ENCODE data around the gene IGF1R. TPM values are rescaled to one million over a fixed set of nuclear protein-coding genes. Genes with fewer than 3 reads are reported as not detected.
A peak's percentile ranks its signal among the peaks of the same experiment; 100 is the strongest.

Gene IGF1R
- total RNA-seq, 1 donor from 2014 or later = 47.7 TPM

DNA sequence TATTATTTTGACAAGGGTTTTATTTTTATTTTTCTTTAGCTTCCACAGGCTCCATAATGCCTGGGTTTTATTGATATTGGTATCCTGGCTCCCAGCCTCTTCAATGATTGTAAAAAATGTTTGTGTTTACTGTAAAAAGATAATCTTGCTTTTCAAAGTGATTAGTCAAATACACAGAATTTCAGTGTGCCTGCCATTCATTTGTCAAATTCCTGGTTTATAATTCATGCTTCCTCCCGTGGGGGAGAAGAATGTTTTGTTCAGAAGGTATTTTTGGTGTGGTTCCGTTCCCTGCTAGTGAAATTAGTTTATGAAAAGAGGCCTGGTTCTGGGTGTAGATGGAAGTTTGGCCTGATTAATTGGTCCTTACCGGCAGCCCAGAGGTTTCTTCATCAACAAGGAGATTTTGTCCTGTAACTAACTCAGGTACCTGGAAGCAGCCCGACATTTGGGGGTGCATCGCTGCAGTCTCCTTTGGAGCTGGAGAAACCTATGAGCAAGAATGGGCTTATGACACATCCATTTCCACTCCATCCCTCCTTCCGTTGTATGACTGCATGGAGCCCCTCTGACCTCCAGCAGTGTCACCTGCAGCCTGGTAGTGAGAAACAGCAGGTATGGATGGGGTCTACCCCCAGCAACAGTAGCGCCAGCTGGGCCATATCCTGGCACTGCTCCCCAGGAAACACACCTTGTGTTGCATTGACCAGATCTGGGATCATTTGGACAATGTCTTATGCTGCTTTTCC lies 257.8 kb downstream of the IGF1R start:
- H3K27ac ChIP-seq = no peak overlapping the region
- no peaks in the 10 kb centered on the region for H3K27me3 ChIP-seq (ENCODE audit: low read depth)
- peaks cover 13% of the 10 kb centered on the region for H3K4me1 ChIP-seq
- ATAC-seq (no peak), DNase-seq (no peak)
- H3K36me3 ChIP-seq = peaks cover 36% of the 10 kb centered on the region
- TF ChIP-seq, protein P1, sequence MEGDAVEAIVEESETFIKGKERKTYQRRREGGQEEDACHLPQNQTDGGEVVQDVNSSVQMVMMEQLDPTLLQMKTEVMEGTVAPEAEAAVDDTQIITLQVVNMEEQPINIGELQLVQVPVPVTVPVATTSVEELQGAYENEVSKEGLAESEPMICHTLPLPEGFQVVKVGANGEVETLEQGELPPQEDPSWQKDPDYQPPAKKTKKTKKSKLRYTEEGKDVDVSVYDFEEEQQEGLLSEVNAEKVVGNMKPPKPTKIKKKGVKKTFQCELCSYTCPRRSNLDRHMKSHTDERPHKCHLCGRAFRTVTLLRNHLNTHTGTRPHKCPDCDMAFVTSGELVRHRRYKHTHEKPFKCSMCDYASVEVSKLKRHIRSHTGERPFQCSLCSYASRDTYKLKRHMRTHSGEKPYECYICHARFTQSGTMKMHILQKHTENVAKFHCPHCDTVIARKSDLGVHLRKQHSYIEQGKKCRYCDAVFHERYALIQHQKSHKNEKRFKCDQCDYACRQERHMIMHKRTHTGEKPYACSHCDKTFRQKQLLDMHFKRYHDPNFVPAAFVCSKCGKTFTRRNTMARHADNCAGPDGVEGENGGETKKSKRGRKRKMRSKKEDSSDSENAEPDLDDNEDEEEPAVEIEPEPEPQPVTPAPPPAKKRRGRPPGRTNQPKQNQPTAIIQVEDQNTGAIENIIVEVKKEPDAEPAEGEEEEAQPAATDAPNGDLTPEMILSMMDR (IDR thresholded peaks at IDR 0.05) = no peak
- no peak overlapping the region for H3K4me3 ChIP-seq
- intact Hi-C loops (cut with DNase I) = no loop called here
- H3K9me3 ChIP-seq = no peaks in the 10 kb centered on the region

DNA sequence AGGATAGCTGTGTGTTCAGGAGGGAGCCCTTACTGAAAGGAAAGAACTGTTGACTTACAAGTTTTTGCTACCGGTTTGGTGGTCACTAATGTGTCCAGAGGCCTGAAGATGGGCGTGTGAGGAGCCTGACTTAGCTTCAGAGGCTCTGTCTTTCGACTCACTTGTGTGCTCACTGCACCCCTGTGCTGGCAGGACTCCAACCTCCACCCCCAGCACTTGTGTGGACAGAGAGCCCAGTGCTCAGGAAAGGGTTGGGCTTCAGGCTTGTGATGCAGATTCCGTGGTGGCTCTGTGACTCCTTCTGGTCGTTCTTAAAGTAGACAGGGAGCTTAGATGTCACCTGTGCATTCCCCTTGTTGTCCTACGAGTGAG lies 258.4 kb downstream of the IGF1R start:
- H3K4me1 ChIP-seq = peaks cover 13% of the 10 kb centered on the region
- H3K27ac ChIP-seq = no peak overlapping the region

DNA sequence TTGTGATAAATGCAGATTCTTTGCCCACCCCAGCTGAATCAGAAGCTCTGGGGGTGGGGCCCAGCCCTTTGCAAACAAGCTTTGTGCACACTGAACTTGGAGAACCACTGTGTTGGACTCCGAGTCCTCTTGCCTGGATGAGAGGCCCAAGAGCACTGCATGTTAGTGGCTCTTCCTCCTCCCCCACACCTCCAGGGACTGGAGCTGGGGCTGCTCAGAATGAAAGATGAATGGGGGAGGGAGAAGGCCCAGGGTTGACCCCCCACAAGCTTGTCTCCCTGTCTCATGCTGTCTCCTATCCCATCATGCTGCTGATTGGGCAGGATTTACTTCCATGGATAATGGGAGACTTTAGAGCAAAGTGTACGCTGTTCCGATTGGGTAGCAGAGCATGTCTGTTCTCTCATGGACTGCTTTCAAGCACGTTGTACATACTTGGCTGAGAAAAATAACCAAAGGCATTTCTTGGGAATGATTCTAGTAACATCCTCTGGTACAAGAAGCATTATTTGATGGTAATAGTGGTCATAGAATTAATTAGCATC lies 259.7 kb downstream of the IGF1R start:
- Histone ChIP-seq H3K27me3 (ENCODE audit: low read depth) (no peaks in the 10 kb centered on the region), H3K4me1 (peaks cover 13% of the 10 kb centered on the region), H3K9me3 (no peaks in the 10 kb centered on the region), H3K27ac (no peak overlapping the region), H3K36me3 (peaks cover 55% of the 10 kb centered on the region), H3K4me3 (no peak overlapping the region)
- no peak for DNase-seq
- TF ChIP-seq, protein P1 (IDR thresholded peaks at IDR 0.05) = no peak
- no peak for ATAC-seq
- intact Hi-C loops (cut with DNase I) = no loop called here

More for the DNA sequence above, 258.4 kb downstream of the IGF1R start:
- intact Hi-C loops (cut with DNase I) = no loop called here
- Histone ChIP-seq H3K9me3 (no peaks in the 10 kb centered on the region), H3K27me3 (ENCODE audit: low read depth) (no peaks in the 10 kb centered on the region), H3K4me3 (no peak overlapping the region), H3K36me3 (peaks cover 41% of the 10 kb centered on the region)
- TF ChIP-seq, protein P1 (IDR thresholded peaks at IDR 0.05) = no peak
- ATAC-seq (peak; percentile 65 to 73), DNase-seq (peak; percentile 72)

DNA sequence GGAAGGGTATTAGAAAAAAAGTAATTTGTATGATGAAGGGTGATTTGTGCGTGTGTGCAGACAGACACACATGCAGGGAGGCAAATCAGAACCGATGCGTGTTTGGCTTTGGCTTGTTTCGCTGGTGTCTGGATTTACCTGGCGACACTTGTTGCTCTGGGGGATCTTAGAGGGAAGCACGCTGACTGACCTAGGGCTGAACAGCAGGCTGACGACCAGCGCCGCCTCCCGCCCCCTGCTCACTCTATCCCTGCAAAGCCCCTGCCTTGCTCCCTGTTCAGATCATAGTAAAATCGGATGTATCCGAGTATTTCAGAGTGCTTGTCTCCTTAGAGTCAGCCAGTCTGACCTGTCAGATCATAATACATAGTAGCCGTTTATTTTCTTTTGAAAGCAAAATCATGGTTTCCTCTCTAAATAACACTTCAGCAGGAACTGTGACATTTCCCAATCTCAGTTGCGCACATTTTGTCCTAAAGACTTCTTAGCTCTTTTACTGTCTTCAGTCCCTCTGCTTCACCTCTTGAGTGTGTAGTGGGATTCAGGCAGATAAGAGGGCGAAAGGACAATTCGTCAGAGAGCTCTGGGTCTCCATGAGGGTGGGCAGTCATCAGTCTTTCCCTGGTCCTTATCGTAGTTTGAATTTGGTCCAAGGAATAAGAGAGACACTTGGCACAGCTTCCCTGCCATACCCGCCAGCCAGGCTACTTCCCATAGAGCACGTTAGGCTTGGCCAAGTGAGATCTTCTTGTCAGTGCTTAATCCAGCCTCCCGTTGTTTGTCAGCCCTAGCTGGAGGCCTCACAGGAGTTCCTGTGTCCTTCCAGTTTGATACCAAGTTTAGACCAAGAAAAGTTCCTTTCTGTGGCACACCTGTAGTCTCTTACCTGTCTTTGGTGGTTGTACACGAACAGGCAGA lies 261.9 kb downstream of the IGF1R start:
- DNase-seq = no peak
- intact Hi-C loops (cut with DNase I) = no loop called here
- H3K27ac ChIP-seq = no peak overlapping the region
- H3K4me1 ChIP-seq = peaks cover 28% of the 10 kb centered on the region
- H3K36me3 ChIP-seq = peaks cover 67% of the 10 kb centered on the region
- no peak for ATAC-seq
- H3K27me3 ChIP-seq (ENCODE audit: low read depth) = no peaks in the 10 kb centered on the region
- TF ChIP-seq, protein P1 (IDR thresholded peaks at IDR 0.05) = no peak
- no peaks in the 10 kb centered on the region for H3K9me3 ChIP-seq
- H3K4me3 ChIP-seq = no peak overlapping the region

DNA sequence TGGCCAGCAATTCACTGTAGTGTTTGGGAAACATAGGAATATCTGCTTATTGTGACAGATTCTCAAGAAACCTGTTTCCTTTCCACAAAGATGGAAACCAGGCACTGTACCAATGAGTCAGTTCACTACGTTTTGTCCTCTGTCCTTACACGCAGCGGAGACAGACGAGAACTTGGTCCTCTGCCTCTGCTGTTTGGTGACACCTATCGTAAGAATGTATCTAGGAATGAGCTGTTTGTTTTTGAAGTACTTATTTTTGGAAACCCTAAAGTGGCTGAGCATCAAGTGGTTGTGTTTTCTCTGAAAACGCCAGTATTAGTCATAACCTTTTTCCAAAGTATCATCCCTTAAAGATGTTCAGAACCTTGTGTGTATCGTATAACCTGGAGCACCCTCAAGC lies 266.3 kb downstream of the IGF1R start:
- Histone ChIP-seq H3K9me3 (no peaks in the 10 kb centered on the region), H3K4me1 (peaks cover 22% of the 10 kb centered on the region), H3K36me3 (peaks cover 88% of the 10 kb centered on the region), H3K27ac (no peak overlapping the region), H3K27me3 (ENCODE audit: low read depth) (no peaks in the 10 kb centered on the region), H3K4me3 (no peak overlapping the region)
- TF ChIP-seq, protein P1 (IDR thresholded peaks at IDR 0.05) = no peak
- intact Hi-C loops (cut with DNase I) = no loop called here
- DNase-seq (no peak), ATAC-seq (peak in 1 of 2 donors; percentile 59)
